Measurements from ENCODE around the gene SNCG.

DNA sequence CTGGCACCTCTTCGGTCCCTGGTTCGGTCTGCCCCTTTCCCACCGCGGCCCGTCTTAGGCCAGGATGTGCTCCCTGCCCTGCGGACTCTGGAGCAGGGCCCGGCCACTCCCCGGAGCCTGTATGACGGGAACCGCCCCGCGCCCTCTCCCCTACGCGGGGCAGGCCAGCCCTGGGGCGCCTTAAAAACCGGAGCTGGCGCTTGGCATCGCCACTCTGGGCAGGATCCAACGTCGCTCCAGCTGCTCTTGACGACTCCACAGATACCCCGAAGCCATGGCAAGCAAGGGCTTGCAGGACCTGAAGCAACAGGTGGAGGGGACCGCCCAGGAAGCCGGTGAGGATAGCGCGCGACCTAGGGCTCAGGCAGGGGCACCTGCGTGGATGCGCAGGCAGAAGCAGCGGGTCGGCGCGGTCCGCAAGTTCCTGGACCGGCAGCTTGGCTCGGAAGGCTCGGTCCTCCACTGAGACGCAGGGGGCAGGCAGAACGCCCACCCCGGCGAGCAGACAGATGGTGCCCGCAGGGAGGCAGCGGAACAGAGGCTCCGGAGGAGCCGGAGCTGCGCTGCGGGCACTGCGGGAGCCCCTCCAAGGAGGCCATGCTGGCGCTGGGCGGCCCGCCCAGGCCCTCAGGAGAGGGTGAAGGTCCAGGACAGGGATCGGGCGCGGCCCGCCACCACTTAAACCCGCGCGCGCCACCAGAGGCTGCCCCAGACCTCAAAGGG, 10.0 kb downstream of the SNCG start, which contains the start of gene ADIRF:
- TF ChIP-seq, protein P1, sequence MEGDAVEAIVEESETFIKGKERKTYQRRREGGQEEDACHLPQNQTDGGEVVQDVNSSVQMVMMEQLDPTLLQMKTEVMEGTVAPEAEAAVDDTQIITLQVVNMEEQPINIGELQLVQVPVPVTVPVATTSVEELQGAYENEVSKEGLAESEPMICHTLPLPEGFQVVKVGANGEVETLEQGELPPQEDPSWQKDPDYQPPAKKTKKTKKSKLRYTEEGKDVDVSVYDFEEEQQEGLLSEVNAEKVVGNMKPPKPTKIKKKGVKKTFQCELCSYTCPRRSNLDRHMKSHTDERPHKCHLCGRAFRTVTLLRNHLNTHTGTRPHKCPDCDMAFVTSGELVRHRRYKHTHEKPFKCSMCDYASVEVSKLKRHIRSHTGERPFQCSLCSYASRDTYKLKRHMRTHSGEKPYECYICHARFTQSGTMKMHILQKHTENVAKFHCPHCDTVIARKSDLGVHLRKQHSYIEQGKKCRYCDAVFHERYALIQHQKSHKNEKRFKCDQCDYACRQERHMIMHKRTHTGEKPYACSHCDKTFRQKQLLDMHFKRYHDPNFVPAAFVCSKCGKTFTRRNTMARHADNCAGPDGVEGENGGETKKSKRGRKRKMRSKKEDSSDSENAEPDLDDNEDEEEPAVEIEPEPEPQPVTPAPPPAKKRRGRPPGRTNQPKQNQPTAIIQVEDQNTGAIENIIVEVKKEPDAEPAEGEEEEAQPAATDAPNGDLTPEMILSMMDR (IDR thresholded peaks at IDR 0.05), result no peak
- TF ChIP-seq EZH2 (IDR thresholded peaks at IDR 0.05; ENCODE audit: borderline replicate concordance, insufficient read depth, low read depth, low read length, poor library complexity, severe bottlenecking), result no peak

Data from B cell (primary cell).